HG03558 (cell line): Measurements from ENCODE around the gene MAPK4.

ENCODE experiments used
- ATAC-seq: cut with Tn5 transposase; IDR thresholded peaks from one replicate; pipeline ENCODE4 v1.9.1; 2021; ENCODE audit warnings: moderate number of reproducible peaks; ENCODE audit not compliant: unreplicated experiment; ENCODE audit errors: extremely low read depth

The MAPK4 gene

DNA sequence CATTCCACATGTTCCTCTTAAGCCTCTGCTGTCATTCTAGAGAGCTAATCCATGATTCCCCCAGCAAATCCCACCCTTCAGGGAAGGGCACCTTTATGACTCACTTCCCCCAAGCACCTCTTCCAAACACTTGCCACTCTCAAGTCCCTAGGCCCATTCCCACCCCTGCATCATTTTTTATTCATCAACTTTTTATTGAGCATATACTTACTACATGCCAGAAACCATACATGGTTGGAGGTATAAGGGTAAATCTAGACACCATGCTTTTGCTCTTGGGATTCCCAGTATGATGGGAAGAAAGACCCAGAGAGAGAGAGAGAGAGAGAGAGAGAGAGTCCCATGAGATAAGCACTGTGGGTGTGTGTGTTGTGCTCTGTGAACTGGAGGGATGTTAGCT lies 87.9 kb downstream of the MAPK4 start:
- ATAC-seq = no peak

DNA sequence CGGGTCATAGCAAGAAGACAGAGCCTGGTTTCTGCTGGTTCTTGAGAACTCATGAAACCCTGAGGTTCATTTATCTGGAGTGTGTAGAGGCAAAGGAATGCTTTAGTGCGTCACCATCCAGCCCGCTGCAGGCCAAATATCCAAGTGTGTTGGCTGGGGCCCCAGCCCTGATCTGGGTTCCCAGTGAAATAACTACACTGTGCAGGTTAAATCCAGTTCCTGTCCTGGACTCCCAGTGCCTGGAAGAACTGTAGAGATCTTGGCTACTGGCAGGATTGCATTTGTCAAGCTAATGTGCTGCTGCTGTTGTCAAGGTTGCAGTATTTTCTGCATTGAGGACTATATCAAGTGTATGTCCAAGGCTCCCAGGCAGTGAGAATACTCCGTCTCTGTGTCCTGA lies 89.9 kb downstream of the MAPK4 start:
- ATAC-seq = no peak

DNA sequence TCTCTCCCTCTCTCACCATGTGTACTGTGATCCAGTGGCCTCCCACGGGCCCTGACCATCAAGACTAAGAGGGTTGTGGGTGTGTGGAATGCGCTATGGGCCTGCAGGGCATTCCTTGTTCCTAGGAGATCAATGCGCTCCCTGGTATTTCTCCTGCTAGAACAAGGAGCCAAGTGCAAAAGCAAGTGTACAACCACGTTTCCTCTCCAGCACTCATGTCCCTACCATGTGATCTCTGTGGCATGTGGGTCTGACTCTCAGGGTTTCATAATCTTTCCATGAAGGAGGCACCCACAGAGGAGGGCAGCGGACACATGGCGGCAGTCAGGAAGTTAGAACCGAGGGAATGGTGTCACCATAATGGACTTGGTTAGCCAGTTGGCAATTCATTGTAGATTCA lies 91.4 kb downstream of the MAPK4 start:
- ATAC-seq = no peak

DNA sequence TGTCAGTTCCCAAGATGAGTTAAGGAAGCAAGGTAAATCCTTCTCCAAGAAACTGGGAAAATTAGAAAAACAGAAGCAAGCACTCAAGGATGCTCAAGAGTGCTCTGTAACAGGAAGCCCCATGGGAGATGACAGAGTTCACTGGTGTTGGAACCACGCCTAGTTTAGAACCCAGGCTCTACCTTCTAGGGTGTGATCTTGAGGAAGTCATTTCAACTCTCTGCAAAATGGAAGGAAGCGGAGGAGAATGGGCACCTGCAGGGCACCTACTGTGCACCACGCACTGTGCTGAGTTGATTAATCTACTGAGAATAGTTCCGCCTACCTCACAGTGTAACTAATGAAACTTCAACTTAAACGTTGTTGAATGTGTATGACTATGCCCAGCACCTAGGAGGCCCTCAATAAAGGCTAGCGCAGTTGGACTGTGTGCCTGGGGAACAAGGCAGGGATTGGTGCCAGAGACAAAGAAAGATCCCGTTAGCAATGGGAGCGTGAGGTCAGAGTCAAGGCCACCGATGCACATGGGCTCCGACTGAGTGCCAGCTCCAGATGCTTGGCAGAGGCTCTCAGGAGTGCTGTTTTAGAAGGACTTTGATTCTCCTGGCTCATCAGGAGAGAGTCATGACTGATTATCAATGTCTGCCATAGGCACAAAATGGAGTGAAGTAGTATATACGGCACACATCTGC lies 93.7 kb downstream of the MAPK4 start:
- no peak for ATAC-seq

DNA sequence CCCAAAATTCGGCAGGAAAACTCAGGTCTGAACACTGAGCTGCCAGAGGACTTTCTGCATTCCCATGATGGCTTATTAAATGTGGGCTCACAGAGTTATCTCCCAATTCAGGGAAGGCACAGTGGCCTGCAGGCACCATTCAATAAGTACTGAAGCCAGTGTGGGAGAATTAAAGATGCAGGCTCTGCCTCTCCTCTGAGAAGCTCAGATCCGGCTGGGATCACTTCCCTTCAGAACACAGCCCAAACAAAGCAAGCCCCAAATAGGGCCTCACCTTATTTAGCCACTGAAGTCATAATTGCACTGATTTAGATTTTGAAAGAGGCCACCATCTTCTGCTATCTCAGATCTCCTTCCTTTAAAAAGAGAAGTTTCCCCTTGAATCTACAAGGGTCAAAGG lies 94.3 kb downstream of the MAPK4 start:
- ATAC-seq = no peak

DNA sequence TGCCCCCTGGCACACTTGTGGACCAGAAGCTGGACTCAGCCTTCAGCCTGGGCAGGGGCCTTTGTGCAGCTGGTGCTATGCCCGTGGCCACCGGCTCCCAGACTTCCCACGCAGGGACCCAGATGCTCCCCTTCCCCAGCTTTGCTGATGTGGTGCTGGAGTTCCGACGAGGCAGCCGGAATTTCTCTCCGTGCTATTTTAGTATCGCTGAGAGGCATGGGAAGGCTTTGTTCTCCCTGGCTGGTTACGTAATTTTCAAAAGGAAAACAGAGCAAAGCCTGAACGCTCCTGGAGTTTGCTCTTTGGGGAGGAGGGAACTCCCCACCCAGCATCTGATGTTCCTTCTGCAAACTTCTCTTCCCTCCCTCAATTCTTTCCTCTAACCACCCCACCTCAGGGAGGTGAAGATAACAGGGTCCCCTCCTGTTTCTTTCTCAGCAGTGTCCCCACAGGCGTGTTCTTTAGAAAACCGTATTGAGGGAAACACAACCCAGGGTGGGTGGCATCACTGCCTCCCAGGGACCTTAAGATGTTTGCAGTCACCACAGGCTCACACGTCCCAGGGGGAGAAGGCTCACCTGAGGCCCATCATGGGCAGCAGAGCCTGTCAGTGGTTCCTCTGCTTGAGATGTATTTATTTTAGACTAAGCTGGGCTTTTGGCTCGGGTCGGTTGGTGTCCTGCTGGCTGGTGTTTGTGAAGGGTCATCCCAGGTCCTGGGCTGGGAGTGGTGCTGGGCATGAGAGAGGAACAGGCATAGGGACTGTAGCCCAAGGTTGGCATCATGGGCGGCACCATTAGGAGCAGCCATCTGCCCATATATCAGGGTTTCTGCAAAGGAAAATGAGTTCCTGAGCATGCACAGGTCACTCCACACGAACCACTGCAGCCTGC lies 95.0 kb downstream of the MAPK4 start:
- ATAC-seq = no peak

DNA sequence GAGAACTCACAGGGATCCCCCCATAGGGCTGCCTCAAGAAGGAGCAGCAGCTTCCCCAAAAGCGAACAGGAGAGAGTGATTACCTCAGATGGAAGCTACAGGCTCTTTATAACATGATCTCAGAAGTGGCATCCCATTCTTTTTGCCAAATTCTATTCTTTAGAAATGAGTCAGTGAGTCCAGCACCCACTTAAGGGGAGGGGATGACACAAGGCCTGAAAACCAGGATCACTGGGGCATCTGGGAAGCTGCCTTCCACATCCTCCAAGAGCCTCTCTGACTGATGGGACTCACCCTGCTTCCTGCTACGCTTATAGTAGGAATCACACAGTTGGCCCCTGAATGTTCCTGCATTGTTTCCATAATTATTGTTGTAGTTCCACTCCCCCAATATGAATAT lies 96.5 kb downstream of the MAPK4 start:
- ATAC-seq = no peak

DNA sequence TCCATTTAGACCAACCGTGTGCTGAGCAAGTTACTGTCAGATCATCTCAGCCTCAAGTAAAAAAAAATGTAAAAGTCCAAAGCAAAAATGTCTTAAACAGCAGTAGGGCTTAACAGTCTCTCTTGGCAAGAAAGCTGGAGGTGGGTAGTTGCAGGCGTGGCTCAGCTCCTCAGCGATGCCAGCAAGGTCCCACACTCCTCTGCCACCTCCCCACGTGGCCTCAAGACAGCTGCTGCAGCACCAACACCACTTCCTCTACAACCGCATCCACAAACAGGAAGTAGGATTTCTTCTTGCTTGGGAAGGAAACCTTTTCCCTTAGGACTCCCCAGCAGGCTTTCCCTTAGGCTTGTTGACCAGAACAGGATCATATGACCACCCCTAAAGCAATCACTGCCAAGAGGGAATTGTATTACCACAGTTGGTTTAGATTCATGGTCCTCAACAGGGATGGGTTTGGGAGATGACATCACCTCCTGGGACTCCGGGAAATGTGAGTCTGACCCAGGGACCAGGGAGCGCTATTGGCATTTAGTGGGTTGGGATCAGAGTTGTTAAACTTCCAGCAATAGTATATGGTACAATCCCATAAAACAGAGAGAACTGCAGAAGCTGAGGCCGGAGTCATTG lies 97.1 kb downstream of the MAPK4 start:
- no peak for ATAC-seq

DNA sequence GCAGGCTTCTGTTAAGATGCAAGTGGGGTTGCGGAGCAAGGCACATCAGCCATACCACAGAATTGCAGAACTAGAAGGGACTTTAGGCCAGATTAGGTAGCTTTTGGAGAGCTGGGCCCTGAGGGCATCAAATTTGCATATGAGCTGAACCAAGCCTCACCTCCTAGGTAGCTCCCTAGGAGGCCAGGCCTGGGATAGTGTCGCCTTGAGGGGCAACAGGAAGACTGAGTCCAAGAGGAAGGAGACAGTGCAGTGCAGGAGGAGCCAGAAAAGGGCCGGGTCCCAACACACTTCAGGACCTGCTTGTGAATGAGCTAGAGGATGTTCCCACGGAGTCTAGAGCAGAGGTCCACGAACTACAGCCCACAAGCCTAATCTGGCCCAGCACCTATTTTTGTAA lies 98.7 kb downstream of the MAPK4 start:
- no peak for ATAC-seq

DNA sequence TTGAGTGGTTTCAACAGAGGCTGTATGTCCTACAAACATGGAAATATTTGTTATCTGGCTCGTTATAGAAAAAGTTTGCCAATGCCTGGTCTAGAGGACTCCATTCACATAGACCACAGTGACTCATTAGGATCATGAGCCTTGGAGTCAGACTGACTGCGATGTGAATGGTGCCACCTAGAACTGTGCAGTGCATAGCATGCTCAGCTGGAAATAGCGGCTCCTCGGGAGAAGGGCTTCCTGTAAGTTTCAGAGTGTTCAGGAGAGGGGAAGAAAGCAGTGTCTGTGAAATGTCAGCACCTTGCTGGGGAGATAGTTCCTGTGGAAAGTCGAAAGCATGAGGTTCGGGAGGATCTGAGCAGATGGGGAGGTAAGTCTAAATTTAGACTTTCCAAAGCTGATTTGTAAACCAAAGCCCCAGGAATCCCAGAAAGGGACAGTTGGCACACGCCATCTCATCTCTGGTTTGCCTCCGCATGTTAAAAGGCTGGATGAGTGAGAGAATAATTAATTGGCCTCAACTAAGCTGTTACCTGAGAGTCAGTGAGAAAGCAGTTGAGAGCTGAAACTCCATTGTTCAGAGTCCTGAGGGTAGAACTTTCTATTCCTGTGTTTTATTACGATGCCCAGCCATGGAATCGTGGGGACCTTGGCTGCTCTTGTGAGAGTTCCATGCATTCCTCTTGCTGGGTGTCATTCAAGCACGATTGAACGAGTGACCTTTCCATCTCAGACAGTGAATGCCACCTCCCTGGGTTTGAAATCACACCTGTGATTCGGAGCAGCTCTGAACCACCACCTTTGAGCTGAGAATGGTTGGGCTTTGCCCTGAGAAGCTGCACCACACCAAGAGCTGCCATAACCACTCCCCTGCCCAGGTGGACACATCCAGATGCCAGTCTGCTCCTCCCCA lies 99.5 kb downstream of the MAPK4 start:
- ATAC-seq = no peak

DNA sequence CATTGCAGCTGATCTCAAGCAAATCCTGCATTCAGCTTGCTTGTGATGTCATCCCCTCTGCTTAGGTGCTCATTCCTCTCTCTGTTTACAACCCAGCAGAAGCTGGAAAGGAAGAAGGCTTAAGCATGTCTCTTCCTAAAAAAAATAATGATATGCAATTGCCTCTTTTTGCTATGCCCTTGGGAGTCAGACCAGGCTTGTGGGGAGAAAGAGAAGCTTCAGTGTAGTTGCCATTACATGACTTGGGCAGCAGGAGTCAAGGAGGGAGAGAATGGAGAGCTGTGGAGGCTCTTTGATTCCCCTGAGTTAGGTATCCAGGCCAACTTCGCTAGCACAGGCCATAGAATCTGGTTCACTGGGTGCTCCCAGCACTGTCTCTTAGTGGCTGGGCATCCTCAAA lies 101.1 kb downstream of the MAPK4 start:
- no peak for ATAC-seq

DNA sequence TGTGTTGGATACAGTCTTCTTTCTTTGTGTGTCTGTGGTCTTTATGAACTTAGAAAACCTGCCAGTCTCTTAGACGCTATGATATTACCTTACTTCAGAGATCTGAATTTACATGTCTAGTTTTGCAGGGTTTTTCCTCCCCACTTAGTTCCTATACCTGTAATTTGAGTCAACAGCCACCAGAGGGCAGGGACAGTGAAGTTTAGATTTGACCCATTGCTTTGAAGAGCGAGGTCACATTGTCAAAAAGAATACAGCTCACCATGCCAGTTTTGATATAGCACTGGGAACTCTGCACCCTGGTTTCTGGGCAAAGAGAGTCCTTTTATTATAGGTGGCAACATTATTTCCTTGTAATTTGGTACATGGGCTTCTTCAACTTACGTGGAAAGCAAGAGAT lies 102.3 kb downstream of the MAPK4 start:
- no peak for ATAC-seq

DNA sequence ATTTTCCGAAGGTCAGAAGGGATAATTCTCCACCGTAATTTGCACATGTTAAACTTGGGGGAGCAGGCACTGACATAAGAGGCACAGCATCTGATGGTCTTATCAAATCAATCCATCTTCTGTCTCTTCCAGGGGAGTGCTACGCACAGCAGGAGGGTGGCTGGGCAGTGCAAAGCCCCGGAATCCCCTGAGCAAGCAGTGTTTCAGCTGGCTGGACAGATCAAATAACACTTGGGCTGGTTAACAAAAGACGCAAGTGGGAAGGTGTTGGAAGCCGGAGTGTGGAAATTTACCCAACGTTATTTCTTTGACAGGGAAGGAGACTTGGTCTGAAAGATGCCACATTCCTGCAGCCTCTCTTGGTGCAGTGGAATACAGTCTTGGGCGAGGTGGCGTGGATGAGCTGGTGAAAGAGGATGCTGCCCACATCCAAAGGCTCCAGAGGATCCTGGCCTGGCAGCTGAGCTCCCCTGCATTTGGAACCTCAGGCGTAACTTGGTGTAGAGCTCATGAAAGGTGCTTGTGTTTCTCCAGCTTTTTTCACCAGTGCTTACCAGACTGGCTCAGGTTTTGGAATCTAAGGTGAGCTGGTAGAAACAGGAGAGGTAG lies 103.0 kb downstream of the MAPK4 start:
- ATAC-seq = no peak

DNA sequence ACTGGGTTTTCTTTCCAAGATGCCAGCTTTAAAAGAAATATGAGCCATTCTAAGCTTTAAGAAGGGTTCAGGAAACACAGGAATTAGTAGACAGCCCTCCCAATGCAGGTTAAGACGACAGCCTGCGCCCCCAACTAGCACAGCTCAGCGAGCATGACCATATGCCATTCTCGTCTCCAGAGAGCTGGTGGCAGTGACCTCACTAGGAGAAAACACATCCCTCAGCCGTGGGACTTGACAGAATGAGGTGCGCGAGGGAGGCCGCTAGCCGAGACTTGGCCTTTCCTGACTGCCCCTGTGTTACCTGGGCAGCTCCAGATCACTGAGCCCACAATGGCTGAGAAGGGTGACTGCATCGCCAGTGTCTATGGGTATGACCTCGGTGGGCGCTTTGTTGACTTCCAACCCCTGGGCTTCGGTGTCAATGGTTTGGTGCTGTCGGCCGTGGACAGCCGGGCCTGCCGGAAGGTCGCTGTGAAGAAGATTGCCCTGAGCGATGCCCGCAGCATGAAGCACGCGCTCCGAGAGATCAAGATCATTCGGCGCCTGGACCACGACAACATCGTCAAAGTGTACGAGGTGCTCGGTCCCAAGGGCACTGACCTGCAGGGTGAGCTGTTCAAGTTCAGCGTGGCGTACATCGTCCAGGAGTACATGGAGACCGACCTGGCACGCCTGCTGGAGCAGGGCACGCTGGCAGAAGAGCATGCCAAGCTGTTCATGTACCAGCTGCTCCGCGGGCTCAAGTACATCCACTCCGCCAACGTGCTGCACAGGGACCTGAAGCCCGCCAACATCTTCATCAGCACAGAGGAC lies 103.9 kb downstream of the MAPK4 start:
- ATAC-seq = no peak

DNA sequence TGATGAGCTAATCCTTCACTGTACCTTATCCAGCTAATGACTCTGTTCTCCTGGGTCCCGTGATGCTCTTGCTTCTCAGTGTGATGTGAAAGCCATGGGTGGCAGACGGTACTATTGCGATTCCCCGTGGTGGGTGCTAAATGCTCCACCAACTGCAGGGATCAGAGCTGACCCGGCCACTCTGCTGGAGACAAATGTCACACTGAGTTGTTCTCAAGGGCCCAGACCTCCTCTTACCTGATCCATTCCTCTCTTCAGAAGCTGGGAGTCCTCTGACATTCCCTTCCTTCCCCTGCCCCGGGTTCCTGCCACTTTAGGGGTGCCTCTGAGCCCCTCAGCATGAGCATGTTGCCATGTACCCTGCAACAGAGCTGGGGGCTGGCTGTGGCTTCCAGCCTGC lies 105.1 kb downstream of the MAPK4 start:
- no peak for ATAC-seq

DNA sequence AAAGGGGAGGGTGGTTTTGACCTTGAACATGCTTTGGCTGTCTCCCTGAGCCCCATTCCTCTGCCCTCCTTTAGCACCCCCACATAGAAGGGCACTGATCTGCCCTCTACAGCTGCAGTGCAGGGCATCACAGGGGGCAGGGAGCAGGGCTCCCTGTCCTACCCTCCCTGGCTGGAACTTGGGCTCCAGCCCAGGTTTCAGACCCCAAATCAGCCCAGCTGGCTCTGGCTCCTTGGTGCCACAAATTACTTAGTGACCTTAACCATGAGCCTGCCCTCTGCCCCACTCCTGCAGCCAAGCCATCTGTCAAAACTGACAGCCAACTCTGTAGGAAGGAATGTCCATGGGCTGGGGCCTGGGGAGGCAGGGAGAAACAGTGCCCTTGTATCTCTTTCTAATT lies 105.6 kb downstream of the MAPK4 start:
- ATAC-seq = no peak

DNA sequence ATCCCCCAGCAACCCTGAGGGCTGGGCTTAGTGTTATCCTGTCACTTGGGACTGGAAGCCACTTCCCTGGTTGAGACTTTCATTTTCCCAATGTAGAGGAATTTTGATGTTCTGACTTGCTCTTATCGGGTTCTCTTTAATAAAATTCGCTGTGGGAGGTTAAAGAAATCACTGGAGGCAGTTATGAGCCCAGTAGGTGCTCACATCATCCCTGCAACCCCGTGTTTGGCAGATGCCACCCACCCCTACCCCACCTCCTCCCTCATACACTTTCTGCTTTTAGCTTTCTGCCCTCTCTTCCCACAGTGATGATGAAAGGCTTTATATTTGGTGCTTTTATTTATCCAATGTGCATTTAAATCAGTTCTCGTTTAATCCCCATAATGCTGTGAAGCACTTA lies 106.6 kb downstream of the MAPK4 start:
- no peak for ATAC-seq

DNA sequence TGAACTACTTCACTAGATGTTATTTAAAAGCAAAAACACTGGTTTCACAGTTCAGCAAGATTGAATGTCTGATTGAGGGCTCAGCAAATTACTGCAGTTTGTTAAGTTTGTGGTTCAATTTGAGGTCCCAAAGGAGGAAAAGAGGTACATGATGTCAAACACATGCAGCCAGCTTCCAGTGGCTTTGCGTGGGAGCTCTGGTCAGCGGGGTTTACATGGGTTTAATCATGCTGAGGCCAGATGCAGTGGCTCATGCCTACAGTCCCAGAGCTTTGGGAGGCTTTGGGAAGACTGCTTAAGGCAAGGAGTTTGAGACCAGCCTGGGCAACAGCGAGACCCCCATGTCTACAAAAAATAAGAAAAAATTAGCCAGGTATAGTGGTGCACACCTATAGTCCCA lies 111.5 kb downstream of the MAPK4 start:
- no peak for ATAC-seq

DNA sequence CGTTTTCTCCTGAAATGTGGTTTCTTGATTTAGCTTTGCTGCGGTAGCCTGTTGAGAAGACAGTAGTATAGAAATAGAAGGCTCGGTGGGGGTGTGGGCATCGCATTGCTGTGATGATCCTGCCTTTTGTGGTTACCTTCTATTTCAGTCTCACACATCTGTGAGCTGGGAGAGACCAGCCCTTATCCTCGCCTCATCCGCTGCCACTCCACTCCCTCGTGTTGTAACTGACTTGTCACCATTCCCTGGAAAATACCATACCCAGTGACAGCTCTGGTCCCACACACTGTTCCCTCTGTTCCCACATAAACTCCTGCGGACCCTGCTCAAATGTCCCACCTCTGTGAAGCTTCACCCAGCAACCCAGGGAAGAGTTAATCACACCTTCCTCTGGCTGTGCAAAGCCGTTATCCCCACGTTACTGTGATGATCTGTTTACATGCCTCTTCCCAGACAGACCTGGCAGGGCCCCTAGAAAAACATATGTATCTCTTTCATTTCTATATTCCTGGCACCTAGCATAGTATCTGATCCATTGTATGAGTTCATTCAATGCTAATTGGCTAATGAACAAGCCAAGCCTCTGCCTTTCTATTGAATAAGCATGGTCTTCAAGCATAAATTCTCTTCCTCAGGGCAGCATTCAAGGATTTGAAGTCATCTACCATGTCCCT lies 114.6 kb downstream of the MAPK4 start:
- no peak for ATAC-seq
